NCI-H1436 treated with DMSO at 0.1 percent for 48 hours (cell line): ENCODE measurements around the gene PRRC2B.
"Not testable (repeated sequence)": the region's sequence is repeated elsewhere in the genome, so short reads cannot be mapped to it uniquely, and the experiment has no call there.

Source experiments
- DNase-seq: peaks from one replicate; lab custom pipeline; 2025; lab: John Stamatoyannopoulos, UW

Gene PRRC2B

GRCh38 chr9:131539223-131539923 is 145.5 kb downstream of the PRRC2B start:
- no peak for DNase-seq

- no peak for DNase-seq
Measured at GRCh38 chr9:131543141-131543540, 149.3 kb downstream of the PRRC2B start.

GRCh38 chr9:131545003-131545785 is 151.3 kb downstream of the PRRC2B start, which contains the start of gene PRRT1B:
Gene PRRT1B, plus strand, starts transcription at chr9:131545523. Its CDS starts 93 bp downstream, at chr9:131545616.
- DNase-seq: no peak

- no peak for DNase-seq
Measured at GRCh38 chr9:131545786-131546335, 152.0 kb downstream of the PRRC2B start.

GRCh38 chr9:131546336-131547084 is 152.6 kb downstream of the PRRC2B start:
- DNase-seq: no peak

- DNase-seq: not testable (repeated sequence)
Measured at GRCh38 chr9:131549186-131549585, 155.3 kb downstream of the PRRC2B start.
